Common myeloid progenitor, CD34-positive (primary cell): ENCODE results near the gene MYT1.
"Not testable (repeated sequence)": the region's sequence is repeated elsewhere in the genome, so short reads cannot be mapped to it uniquely, and the experiment has no call there.

Experiments
- CTCF ChIA-PET: fragments of 350-600 bp; sonication (Branson Sonifier 250); formaldehyde crosslinking; loops from one replicate; lab custom pipeline; 2021; ENCODE audit warnings: antibody characterized with exemption; lab: Charles Lee
- POLR2A ChIA-PET: fragments of 350-600 bp; sonication (Branson Sonifier 250); formaldehyde crosslinking; loops from one replicate; lab custom pipeline; 2021; ENCODE audit warnings: antibody characterized with exemption; lab: Charles Lee
- DNase-seq, 3 donors: peaks; one replicate each; pipeline versions ENCODE4 v3.0.0 to v3.0.0-alpha.2; 2013
- H3K27ac ChIP-seq, 2 experiments: 1 replicate in 1 of 2; 2 replicates in 1 of 2; pipeline ENCODE4 v1.7.0; 2013; ENCODE audit warnings: inconsistent platforms in 2 of 2, low read length in 2 of 2, mild to moderate bottlenecking in 2 of 2, low read depth in 1 of 2, moderate library complexity in 1 of 2; ENCODE audit not compliant: severe bottlenecking in 2 of 2, insufficient read depth in 1 of 2, poor library complexity in 1 of 2
- H3K27me3 ChIP-seq, 5 experiments: replicated peaks in 2 of 5; 1 replicate in 3 of 5; 2 replicates in 2 of 5; pipeline versions ENCODE4 v1.6.1 to v1.7.0; 2013; ENCODE audit warnings: low read length in 4 of 5, mild to moderate bottlenecking in 2 of 5, moderate library complexity in 2 of 5, inconsistent platforms in 1 of 5; ENCODE audit not compliant: insufficient read depth in 5 of 5, control insufficient read depth in 4 of 5
- H3K36me3 ChIP-seq, 4 experiments: 1 replicate in 2 of 4; 2 replicates in 2 of 4; pipeline versions ENCODE4 v1.6.1 to v1.7.0; 2013; ENCODE audit warnings: low read length in 3 of 4, control low read depth in 1 of 4, mild to moderate bottlenecking in 1 of 4; ENCODE audit not compliant: control insufficient read depth in 4 of 4, insufficient read depth in 4 of 4
- H3K4me1 ChIP-seq, 4 experiments: 1 replicate in 3 of 4; 2 replicates in 1 of 4; pipeline versions ENCODE4 v1.6.1 to v1.7.1; 2013; ENCODE audit warnings: low read length in 3 of 4, mild to moderate bottlenecking in 3 of 4, control low read depth in 1 of 4, inconsistent platforms in 1 of 4, moderate library complexity in 1 of 4; ENCODE audit not compliant: control insufficient read depth in 4 of 4, insufficient read depth in 4 of 4; ENCODE audit errors: control extremely low read depth in 1 of 4
- H3K4me3 ChIP-seq, 7 experiments: 1 replicate in 4 of 7; 2 replicates in 3 of 7; pipeline versions ENCODE4 v1.5.1 to v1.7.0; 2013; ENCODE audit warnings: mild to moderate bottlenecking in 7 of 7, low read length in 6 of 7, moderate library complexity in 6 of 7, inconsistent platforms in 2 of 7, low read depth in 2 of 7, control low read depth in 1 of 7; ENCODE audit not compliant: insufficient read depth in 4 of 7, control insufficient read depth in 1 of 7; ENCODE audit errors: extremely low read depth in 1 of 7
- H3K9me3 ChIP-seq, 5 experiments: 1 replicate in 4 of 5; 2 replicates in 1 of 5; pipeline versions ENCODE4 v1.6.1 to v1.7.1; 2013; ENCODE audit warnings: low read length in 4 of 5, mild to moderate bottlenecking in 2 of 5, inconsistent platforms in 1 of 5, low read depth in 1 of 5, moderate library complexity in 1 of 5; ENCODE audit not compliant: control insufficient read depth in 4 of 5, insufficient read depth in 2 of 5; ENCODE audit errors: control extremely low read depth in 1 of 5
- WGBS: methylation state at CpG from one replicate; pipeline ENCODE4 v1.1.5; 2013; ENCODE audit not compliant: insufficient coverage; 5-methylcytosine and 5-hydroxymethylcytosine counted together

The MYT1 gene

GRCh38 chr20:64171211-64171610, 7.0 kb downstream of the MYT1 start:
- 95% methylated on average over 7 of the region's 8 CpGs for WGBS
- Histone ChIP-seq H3K27ac (no peak overlapping the region), H3K4me3 (no peak overlapping the region), H3K36me3 (no peaks in the 10 kb centered on the region), H3K9me3 (no peaks in the 10 kb centered on the region), H3K4me1 (peaks cover 0 to 2% (median 0%) of the 10 kb centered on the region in 4 experiments), H3K27me3 (peaks cover 0 to 11% (median 2%) of the 10 kb centered on the region in 5 experiments)
- POLR2A ChIA-PET: no interaction called here
- no peak for DNase-seq
- CTCF ChIA-PET: no interaction called here

- peaks cover 0 to 3% (median 1%) of the 10 kb centered on the region in 5 experiments for H3K9me3 ChIP-seq
- no peak for DNase-seq
- peaks cover 0 to 5% (median under 1%) of the 10 kb centered on the region in 4 experiments for H3K4me1 ChIP-seq
- H3K27ac ChIP-seq: no peak overlapping the region
- H3K4me3 ChIP-seq: no peak overlapping the region
- POLR2A ChIA-PET: no interaction called here
- CTCF ChIA-PET: no interaction called here
- WGBS: 93% methylated on average over 3 of the region's 4 CpGs
- no peaks in the 10 kb centered on the region for H3K36me3 ChIP-seq
- peaks cover 0 to 9% (median 0%) of the 10 kb centered on the region in 5 experiments for H3K27me3 ChIP-seq
These were observed 8.9 kb downstream of the MYT1 start for GRCh38 chr20:64173116-64173515.

- H3K4me1 ChIP-seq: peaks cover 0 to 5% (median 0%) of the 10 kb centered on the region in 4 experiments
- H3K27me3 ChIP-seq: peaks cover 0 to 9% (median 0%) of the 10 kb centered on the region in 5 experiments
- ChIA-PET CTCF (no interaction called here), POLR2A (no interaction called here)
- H3K4me3 ChIP-seq: no peak overlapping the region
- H3K27ac ChIP-seq: no peak overlapping the region
- 62% methylated on average over 5 of the region's 11 CpGs for WGBS
- H3K36me3 ChIP-seq: no peaks in the 10 kb centered on the region
- no peak for DNase-seq
- H3K9me3 ChIP-seq: peaks cover 0 to 9% (median 5%) of the 10 kb centered on the region in 5 experiments
These were observed 12.3 kb downstream of the MYT1 start for GRCh38 chr20:64176551-64176950.

GRCh38 chr20:64176971-64177370, 12.7 kb downstream of the MYT1 start:
- POLR2A ChIA-PET: no interaction called here
- CTCF ChIA-PET: no interaction called here
- Histone ChIP-seq H3K4me1 (peaks cover 0 to 5% (median 0%) of the 10 kb centered on the region in 4 experiments), H3K9me3 (peaks cover 0 to 9% (median 5%) of the 10 kb centered on the region in 5 experiments), H3K27ac (no peak overlapping the region), H3K36me3 (no peaks in the 10 kb centered on the region), H3K4me3 (no peak overlapping the region), H3K27me3 (peaks cover 0 to 9% (median 0%) of the 10 kb centered on the region in 5 experiments)
- no CpG with 5 or more reads among the region's 2 CpGs for WGBS
- no peak for DNase-seq

GRCh38 chr20:64177384-64177783, 13.1 kb downstream of the MYT1 start:
- Histone ChIP-seq H3K27me3 (peaks cover 0 to 9% (median 0%) of the 10 kb centered on the region in 5 experiments), H3K4me3 (no peak overlapping the region), H3K4me1 (peaks cover 0 to 5% (median 0%) of the 10 kb centered on the region in 4 experiments), H3K27ac (no peak overlapping the region), H3K36me3 (no peaks in the 10 kb centered on the region), H3K9me3 (peaks cover 0 to 9% (median 5%) of the 10 kb centered on the region in 5 experiments)
- ChIA-PET POLR2A (no interaction called here), CTCF (no interaction called here)
- no peak for DNase-seq
- WGBS: 52% methylated on average over 8 of the region's 8 CpGs

- no peak overlapping the region for H3K27ac ChIP-seq
- peaks cover 0 to 9% (median 5%) of the 10 kb centered on the region in 5 experiments for H3K9me3 ChIP-seq
- 90% methylated on average over 4 of the region's 4 CpGs for WGBS
- no peaks in the 10 kb centered on the region for H3K36me3 ChIP-seq
- POLR2A ChIA-PET: no interaction called here
- DNase-seq: no peak
- H3K4me3 ChIP-seq: no peak overlapping the region
- peaks cover 0 to 8% (median 0%) of the 10 kb centered on the region in 5 experiments for H3K27me3 ChIP-seq
- peaks cover 0 to 5% (median 0%) of the 10 kb centered on the region in 4 experiments for H3K4me1 ChIP-seq
- CTCF ChIA-PET: no interaction called here
These were observed 13.5 kb downstream of the MYT1 start for GRCh38 chr20:64177787-64178186.

GRCh38 chr20:64178925-64179324, 14.7 kb downstream of the MYT1 start:
- H3K4me3 ChIP-seq, H3K4me1 ChIP-seq, H3K36me3 ChIP-seq, H3K9me3 ChIP-seq, H3K27ac ChIP-seq, CTCF ChIA-PET, POLR2A ChIA-PET, H3K27me3 ChIP-seq, DNase-seq: not testable (repeated sequence)
- 98% methylated on average over 19 of the region's 20 CpGs for WGBS
